Measurements from ENCODE around the gene CPT1C. TPM values are rescaled to one million over a fixed set of nuclear protein-coding genes. Genes with fewer than 3 reads are reported as not detected.
"Not testable (repeated sequence)": the region's sequence is repeated elsewhere in the genome, so short reads cannot be mapped to it uniquely, and the experiment has no call there.

CPT1C gene
- polyA plus RNA-seq, 3 donors, result 1.8 to 12.1 (median 3.2) TPM

GRCh38 chr19:49691243-49692146 is 579 bp downstream of the CPT1C start:
- WGBS, 3 donors, result 9 to 17% (median 12%) methylated on average over 37 to 39 of the region's 39 CpGs
- no peak overlapping the region for H3K27ac ChIP-seq (ENCODE audit: low read depth, low read length)

- WGBS, 3 donors, result 65 to 70% (median 69%) methylated on average over 16 of the region's 16 CpGs
- H3K27ac ChIP-seq (ENCODE audit: low read depth, low read length), result no peak overlapping the region
These were observed 1.2 kb downstream of the CPT1C start for GRCh38 chr19:49692147-49692506.

GRCh38 chr19:49696115-49696514 is 5.2 kb downstream of the CPT1C start:
- WGBS, 3 donors, result 82 to 93% (median 85%) methylated on average over 6 of the region's 6 CpGs
- H3K27ac ChIP-seq (ENCODE audit: low read depth, low read length), result no peak overlapping the region

GRCh38 chr19:49696865-49697264 is 5.9 kb downstream of the CPT1C start:
- H3K27ac ChIP-seq (ENCODE audit: low read depth, low read length), result no peak overlapping the region
- WGBS, 3 donors, result 87 to 95% (median 94%) methylated on average over 7 of the region's 7 CpGs

GRCh38 chr19:49699364-49699763 is 8.4 kb downstream of the CPT1C start:
- 84 to 95% (median 88%) methylated on average over 5 of the region's 5 CpGs for WGBS, 3 donors
- H3K27ac ChIP-seq (ENCODE audit: low read depth, low read length), result no peak overlapping the region

- no peak overlapping the region for H3K27ac ChIP-seq (ENCODE audit: low read depth, low read length)
- 49 to 76% (median 71%) methylated on average over 10 to 11 of the region's 11 CpGs for WGBS, 3 donors
These were observed 9.6 kb downstream of the CPT1C start for GRCh38 chr19:49700563-49700962.

- WGBS, 3 donors, result 30 to 76% (median 72%) methylated on average over 34 to 40 of the region's 40 CpGs
- no peak overlapping the region for H3K27ac ChIP-seq (ENCODE audit: low read depth, low read length)
These were observed 10.4 kb downstream of the CPT1C start for GRCh38 chr19:49701271-49701786.

GRCh38 chr19:49704888-49705642 is 14.1 kb downstream of the CPT1C start:
- 86 to 88% (median 87%) methylated on average over 22 of the region's 22 CpGs for WGBS, 3 donors
- H3K27ac ChIP-seq (ENCODE audit: low read depth, low read length), result no peak overlapping the region

- WGBS, 3 donors, result 88 to 91% (median 88%) methylated on average over 16 of the region's 16 CpGs
- H3K27ac ChIP-seq (ENCODE audit: low read depth, low read length), result no peak overlapping the region
These were observed 15.0 kb downstream of the CPT1C start for GRCh38 chr19:49705919-49706318.

- H3K27ac ChIP-seq (ENCODE audit: low read depth, low read length), result no peak overlapping the region
- 90% methylated on average over 20 of the region's 20 CpGs for WGBS, 3 donors
These were observed 19.5 kb downstream of the CPT1C start for GRCh38 chr19:49710372-49710951.

- H3K27ac ChIP-seq (ENCODE audit: low read depth, low read length), result no peak overlapping the region
- 61 to 68% (median 61%) methylated on average over 20 of the region's 20 CpGs for WGBS, 3 donors
These were observed 21.5 kb downstream of the CPT1C start for GRCh38 chr19:49712397-49712859.

GRCh38 chr19:49713236-49713845 is 22.4 kb downstream of the CPT1C start:
- H3K27ac ChIP-seq (ENCODE audit: low read depth, low read length), result no peak overlapping the region
- 51 to 84% (median 80%) methylated on average over 7 to 8 of the region's 8 CpGs for WGBS, 3 donors

- WGBS, 3 donors, result 60 to 75% (median 71%) methylated on average over 3 of the region's 3 CpGs
- H3K27ac ChIP-seq (ENCODE audit: low read depth, low read length), result no peak overlapping the region
These were observed 25.2 kb downstream of the CPT1C start for GRCh38 chr19:49716154-49716553.

- H3K27ac ChIP-seq (ENCODE audit: low read depth, low read length), result no peak overlapping the region
- 80% methylated on average over 8 of the region's 8 CpGs for WGBS, 3 donors
These were observed 27.6 kb downstream of the CPT1C start for GRCh38 chr19:49718511-49718910.

GRCh38 chr19:49718991-49719390 is 28.1 kb downstream of the CPT1C start:
- H3K27ac ChIP-seq (ENCODE audit: low read depth, low read length), result no peak overlapping the region
- WGBS, 3 donors, result 78 to 84% (median 84%) methylated on average over 6 of the region's 6 CpGs

GRCh38 chr19:49719420-49719819 is 28.5 kb downstream of the CPT1C start:
- H3K27ac ChIP-seq (ENCODE audit: low read depth, low read length), result not testable (repeated sequence)
- 77 to 82% (median 80%) methylated on average over 22 of the region's 22 CpGs for WGBS, 3 donors

GRCh38 chr19:49727217-49728030 is 36.5 kb downstream of the CPT1C start:
- H3K27ac ChIP-seq (ENCODE audit: low read depth, low read length), result no peak overlapping the region
- 58 to 71% (median 59%) methylated on average over 23 of the region's 23 CpGs for WGBS, 3 donors

GRCh38 chr19:49730166-49730565 is 39.2 kb downstream of the CPT1C start:
- WGBS, 3 donors, result 59 to 89% (median 64%) methylated on average over 5 of the region's 5 CpGs

More at GRCh38 chr19:49730166-49730565, 39.2 kb downstream of the CPT1C start:
- no peak overlapping the region for H3K27ac ChIP-seq (ENCODE audit: low read depth, low read length)

Data from adipose tissue (tissue), 3 donors.